ENCODE measurements around the gene CYLC1.

The CYLC1 gene

GRCh38 chrX:83860846-83861245 is at the start of gene CYLC1:
TSS of gene CYLC1 (plus strand) at chrX:83861146. CDS start at chrX:83861183, 37 bp downstream.
- no peak for DNase-seq (ENCODE audit: low read depth)

GRCh38 chrX:83819304-83819703 is 41.6 kb upstream of the CYLC1 start:
- no peak for DNase-seq (ENCODE audit: low read depth)

GRCh38 chrX:83829874-83830273 is 31.1 kb upstream of the CYLC1 start:
- DNase-seq (ENCODE audit: low read depth) = no peak

- DNase-seq (ENCODE audit: low read depth) = no peak
These were observed 15.5 kb upstream of the CYLC1 start for GRCh38 chrX:83845397-83845796.

GRCh38 chrX:83847339-83847738 is 13.6 kb upstream of the CYLC1 start:
- DNase-seq (ENCODE audit: low read depth) = no peak

- no peak for DNase-seq (ENCODE audit: low read depth)
These were observed 27.6 kb downstream of the CYLC1 start for GRCh38 chrX:83888585-83888984.

GRCh38 chrX:83892433-83892832 is 31.5 kb downstream of the CYLC1 start:
- DNase-seq (ENCODE audit: low read depth) = no peak

GRCh38 chrX:83906921-83907320 is 46.0 kb downstream of the CYLC1 start:
- DNase-seq (ENCODE audit: low read depth) = no peak

GRCh38 chrX:83916525-83916924 is 55.6 kb downstream of the CYLC1 start:
- no peak for DNase-seq (ENCODE audit: low read depth)

GRCh38 chrX:83934220-83934619 is 73.3 kb downstream of the CYLC1 start:
- no peak for DNase-seq (ENCODE audit: low read depth)
